ENCODE measurements around the gene HP1BP3.

- TF ChIP-seq CTCF (IDR thresholded peaks at IDR 0.05): no peak
- TF ChIP-seq POLR2A (IDR thresholded peaks at IDR 0.05): no peak
- no peak for TF ChIP-seq EP300 (IDR thresholded peaks at IDR 0.05)
Observed at GRCh38 chr1:20790785-20791184, 3.7 kb upstream of the HP1BP3 start.
